HCT116 (cell line): ENCODE data around the gene RAB34. TPM values are rescaled to one million over a fixed set of nuclear protein-coding genes. Genes with fewer than 3 reads are reported as not detected.

Experiments used
- ATAC-seq: fragments of 200-7000 bp; cut with Tn5 transposase; 2 replicates; pipeline ENCODE4 v1.9.1; 2020; ENCODE audit warnings: mild to moderate bottlenecking, moderate library complexity
- BruUV-seq: library from RNA; stranded (reverse); fragments of 400-500 nt; replicated peaks from 2 replicates; lab custom pipeline; 2021; lab: Mats Ljungman, UMichigan
- CTCF ChIA-PET: fragments of 300-600 bp; sonication (Branson Sonifier 250); formaldehyde crosslinking; loops from one replicate; lab custom pipeline; 2021; ENCODE audit warnings: antibody characterized with exemption; lab: Charles Lee
- POLR2A ChIA-PET: fragments of 300-600, 350-600 bp; sonication (Branson Sonifier 250); formaldehyde crosslinking; loops from one replicate; lab custom pipeline; 2021; ENCODE audit warnings: antibody characterized with exemption; lab: Charles Lee
- RAD21 ChIA-PET, 2 experiments: fragments of 300-600 bp; sonication (Branson Sonifier 250); formaldehyde crosslinking; loops; one replicate each; lab custom pipeline; 2023; ENCODE audit warnings: low total read pairs in 2 of 2; ENCODE audit not compliant: uncharacterized antibody in 2 of 2, unreplicated experiment in 2 of 2, low non-redundant PET in 1 of 2; lab: Charles Lee
- DNase-seq: peaks from one replicate; pipeline ENCODE4 v3.0.0-alpha.2; 2010; ENCODE audit warnings: low read depth, low spot score
- H2AFZ ChIP-seq: fragments of 200-600 bp; shearing (Covaris generic), sonication (generic); 2 replicates; pipeline ENCODE4 v1.6.1; 2017; ENCODE audit warnings: low read depth, mixed run types, mixed read lengths, antibody characterized with exemption, low read length; ENCODE audit not compliant: poor library complexity, severe bottlenecking
- H3K27ac ChIP-seq: 2 replicates; pipeline ENCODE4 v1.5.1; 2012; ENCODE audit warnings: low read depth, low read length
- H3K27me3 ChIP-seq: fragments of 200-600 bp; sonication (generic); 2 replicates; pipeline ENCODE4 v1.6.1; 2016; ENCODE audit warnings: mixed run types, low read length, mixed read lengths; ENCODE audit not compliant: insufficient read depth
- H3K36me3 ChIP-seq, 2 experiments: fragments of 200-500 bp in 1 of 2; fragments of 200-600 bp in 1 of 2; sonication (Bioruptor generic) in 1 of 2; sonication (generic) in 1 of 2; 2 replicates each; pipeline versions ENCODE4 v1.5.1 to v1.6.1; 2014 to 2016; ENCODE audit warnings: low read length in 2 of 2, inconsistent platforms in 1 of 2, mixed read lengths in 1 of 2, mixed run types in 1 of 2; ENCODE audit not compliant: insufficient read depth in 2 of 2, control insufficient read depth in 1 of 2
- H3K4me1 ChIP-seq, 2 experiments: fragments of 200-600 bp in 1 of 2; sonication (generic) in 1 of 2; 2 replicates each; pipeline versions ENCODE4 v1.5.1 to v1.6.1; 2012 to 2017; ENCODE audit warnings: low read length in 2 of 2, inconsistent platforms in 1 of 2, mild to moderate bottlenecking in 1 of 2, mixed read lengths in 1 of 2, mixed run types in 1 of 2, moderate library complexity in 1 of 2; ENCODE audit not compliant: insufficient read depth in 2 of 2, control insufficient read depth in 1 of 2
- H3K4me2 ChIP-seq: fragments of 200-600 bp; sonication (generic); 2 replicates; pipeline ENCODE4 v1.6.1; 2017; ENCODE audit warnings: mixed run types, low read length, mixed read lengths
- H3K4me3 ChIP-seq, 2 experiments: fragments of 200-600 bp in 1 of 2; sonication (generic) in 1 of 2; replicated peaks in 1 of 2; 2 replicates each; pipeline ENCODE4 v1.5.1; 2011 to 2016; ENCODE audit warnings: low read length in 2 of 2, control low read depth in 1 of 2, low read depth in 1 of 2, mild to moderate bottlenecking in 1 of 2, mixed read lengths in 1 of 2, mixed run types in 1 of 2
- H3K79me2 ChIP-seq: fragments of 200-600 bp; sonication (generic); 2 replicates; pipeline ENCODE4 v1.6.1; 2017; ENCODE audit warnings: mild to moderate bottlenecking, mixed run types, low read length, moderate library complexity, mixed read lengths; ENCODE audit not compliant: insufficient read depth
- H3K9ac ChIP-seq: fragments of 200-600 bp; sonication (generic); 2 replicates; pipeline ENCODE4 v1.6.1; 2016; ENCODE audit warnings: low read length, mixed read lengths
- H3K9me2 ChIP-seq: fragments of 200-600 bp; sonication (generic), shearing (Covaris generic); 2 replicates; pipeline ENCODE4 v1.6.1; 2017; ENCODE audit warnings: mixed run types, mild to moderate bottlenecking, moderate library complexity; ENCODE audit not compliant: insufficient read depth
- H3K9me3 ChIP-seq, 2 experiments: fragments of 200-500 bp in 1 of 2; fragments of 200-600 bp in 1 of 2; sonication (Bioruptor generic) in 1 of 2; sonication (generic) in 1 of 2; 2 replicates each; pipeline ENCODE4 v1.6.1; 2014 to 2017; ENCODE audit warnings: low read length in 2 of 2, mixed read lengths in 2 of 2, inconsistent platforms in 1 of 2, low read depth in 1 of 2, mild to moderate bottlenecking in 1 of 2, mixed run types in 1 of 2, moderate library complexity in 1 of 2; ENCODE audit not compliant: control insufficient read depth in 1 of 2, insufficient read depth in 1 of 2
- H4K20me1 ChIP-seq: fragments of 200-600 bp; sonication (generic), shearing (Covaris generic); 2 replicates; pipeline ENCODE4 v1.6.1; 2017; ENCODE audit warnings: mixed run types, mild to moderate bottlenecking, moderate library complexity; ENCODE audit not compliant: insufficient read depth
- EGR1 ChIP-seq: IDR thresholded peaks from 2 replicates; pipeline ENCODE4 v1.6.1; 2012; ENCODE audit warnings: low read depth
- ELF1 ChIP-seq: IDR thresholded peaks from 2 replicates; pipeline ENCODE4 v1.6.1; 2012; ENCODE audit warnings: low read depth, borderline replicate concordance
- EZH2 ChIP-seq: fragments of 200-600 bp; sonication (generic); IDR thresholded peaks from 2 replicates; pipeline ENCODE4 v1.6.1; 2017; ENCODE audit warnings: antibody characterized with exemption, mixed run types
- FOSL1 ChIP-seq: IDR thresholded peaks from 2 replicates; pipeline ENCODE4 v1.6.1; 2012; ENCODE audit warnings: low read depth
- JUND ChIP-seq: IDR thresholded peaks from 2 replicates; pipeline ENCODE4 v1.6.1; 2012
- POLR2A ChIP-seq: IDR thresholded peaks from 2 replicates; pipeline ENCODE4 v1.7.0; 2011; ENCODE audit warnings: borderline replicate concordance; ENCODE audit not compliant: insufficient read depth, insufficient read length; ENCODE audit errors: extremely low read depth
- RAD21 ChIP-seq: IDR thresholded peaks from 2 replicates; pipeline ENCODE4 v1.6.1; 2012; ENCODE audit warnings: low read depth, mild to moderate bottlenecking
- REST ChIP-seq: IDR thresholded peaks from 2 replicates; pipeline ENCODE4 v1.6.1; 2012; ENCODE audit warnings: low read depth
- SIN3A ChIP-seq: IDR thresholded peaks from 2 replicates; pipeline ENCODE4 v1.6.1; 2012; ENCODE audit warnings: low read depth
- SP1 ChIP-seq: IDR thresholded peaks from 2 replicates; pipeline ENCODE4 v1.6.1; 2012; ENCODE audit warnings: low read depth
- SRF ChIP-seq: IDR thresholded peaks from 2 replicates; pipeline ENCODE4 v1.6.1; 2012; ENCODE audit warnings: low read depth
- TCF7L2 ChIP-seq: IDR thresholded peaks from 2 replicates; pipeline ENCODE4 v1.7.0; 2011; ENCODE audit warnings: borderline replicate concordance, inconsistent platforms; ENCODE audit not compliant: insufficient read depth, insufficient read length; ENCODE audit errors: extremely low read depth
- ZBTB33 ChIP-seq: IDR thresholded peaks from 2 replicates; pipeline ENCODE4 v1.6.1; 2011; ENCODE audit warnings: mild to moderate bottlenecking, low read length, moderate library complexity; ENCODE audit not compliant: insufficient replicate concordance; ENCODE audit errors: extremely low read depth
- ZFX ChIP-seq: fragments of 450-650 bp; IDR thresholded peaks from 2 replicates; pipeline ENCODE4 v1.6.1; 2017
- ZNF274 ChIP-seq: fragments of 200-500 bp; sonication (Bioruptor generic); IDR thresholded peaks from 2 replicates; pipeline ENCODE4 v1.6.1; 2014; ENCODE audit warnings: mild to moderate bottlenecking, low read depth, low read length, inconsistent platforms
- intact Hi-C: fragments of 100-400 bp; cut with micrococcal nuclease; formaldehyde crosslinking; loops from 2 replicates; pipeline ENCODE4 v1.10.0; 2022
- total RNA-seq: library from RNA; stranded (reverse); gene quantifications from one replicate; pipeline ENCODE4 v1.2.1, GENCODE V29; 2021; ENCODE audit not compliant: unreplicated experiment

Gene RAB34
- total RNA-seq, 1 experiment from 2014 or later, result 0.59 TPM

DNA sequence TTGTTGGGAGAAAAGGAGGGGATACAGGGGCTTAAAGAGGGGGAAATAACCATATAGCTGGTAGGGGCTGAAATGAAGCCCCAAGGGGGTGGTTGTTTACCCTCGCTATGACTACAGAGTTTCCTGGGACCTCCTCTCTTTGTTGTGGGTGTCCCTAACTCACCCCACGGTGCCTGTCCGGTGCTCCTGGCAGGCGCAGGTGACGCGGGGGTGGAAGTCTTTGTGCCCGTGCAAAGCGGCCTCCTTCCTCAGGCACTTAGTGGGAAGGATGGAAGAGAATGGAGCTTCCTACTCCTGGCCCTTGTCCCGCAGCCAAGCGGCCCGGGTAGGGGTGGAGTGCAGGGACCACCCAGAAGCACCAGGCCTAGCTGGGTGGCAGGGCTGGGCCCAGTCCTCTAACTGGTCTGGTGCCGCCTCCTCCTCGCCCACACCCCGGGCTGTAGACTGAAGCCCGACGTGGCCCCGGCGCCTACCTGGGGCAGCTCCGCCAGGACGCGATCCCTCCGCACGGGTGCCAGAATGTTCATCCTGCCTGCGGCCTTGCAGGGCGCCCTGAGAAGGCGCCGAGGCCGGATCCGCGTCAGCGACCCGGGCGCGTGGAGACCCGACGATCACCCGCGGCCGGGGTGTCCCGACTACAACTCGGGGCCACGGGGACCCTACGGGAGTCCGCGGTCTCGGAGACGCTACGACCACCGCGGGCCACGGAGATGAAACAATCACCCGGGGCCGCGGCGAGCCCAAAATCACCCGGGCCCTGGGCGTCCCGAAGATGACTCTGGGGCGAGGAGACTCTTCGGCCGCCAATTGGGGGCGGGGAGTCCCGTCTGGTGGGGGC is 709 bp downstream of the RAB34 start:
- ChIA-PET RAD21 (no interaction called here), POLR2A (no interaction called here), CTCF (no interaction called here)
- Histone ChIP-seq H3K9ac (no peak overlapping the region), H3K9me3 (no peaks in the 10 kb centered on the region), H3K4me3 (no peak overlapping the region), H3K27me3 (no peaks in the 10 kb centered on the region), H3K4me1 (peaks cover 14 to 24% of the 10 kb centered on the region in 2 experiments; a peak in 3 of 4 replicates), H3K27ac (no peak overlapping the region; the same call in 1 of the 2 replicates), H2AFZ (no peak overlapping the region), H3K4me2 (no peak overlapping the region), H3K36me3 (peaks cover 8 to 18% of the 10 kb centered on the region in 2 experiments; a peak in 3 of 4 replicates)
- ATAC-seq, result no peak
- intact Hi-C loops, result no loop called here
- TF ChIP-seq SP1, result no peak
- peak; percentile 89; the same call in 1 of the 2 replicates for TF ChIP-seq ZFX
- TF ChIP-seq, all 23 proteins: peak for 1
- Histone ChIP-seq H3K9me2 (no peaks in the 10 kb centered on the region), H3K79me2 (peaks cover 22% of the 10 kb centered on the region), H4K20me1 (no peaks in the 10 kb centered on the region)
- DNase-seq, result no peak
- BruUV-seq, result no TSS peak

DNA sequence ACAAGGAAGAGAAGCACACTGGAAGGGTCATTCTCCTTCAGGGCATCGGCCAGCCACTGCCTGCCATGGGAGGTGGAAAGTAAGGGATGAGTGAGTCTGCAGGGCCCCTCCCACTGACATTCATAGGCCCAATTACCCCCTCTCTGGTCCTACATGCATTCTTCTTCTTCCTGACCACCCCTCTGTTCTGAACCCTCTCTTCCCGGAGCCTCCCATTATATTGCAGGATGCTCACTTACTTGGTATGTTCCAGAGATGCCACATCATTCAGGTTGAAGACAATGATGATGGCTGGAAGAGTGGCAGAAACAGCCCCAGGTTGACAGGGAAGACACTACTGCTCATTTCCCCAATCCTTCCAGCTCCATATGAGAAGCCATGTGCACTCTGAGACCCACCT is 2.5 kb downstream of the RAB34 start:
- Histone ChIP-seq H3K36me3 (peaks cover 0 to 1% of the 10 kb centered on the region in 2 experiments; a peak in 1 of 4 replicates), H3K27me3 (no peaks in the 10 kb centered on the region), H3K79me2 (peaks cover 4% of the 10 kb centered on the region), H4K20me1 (no peaks in the 10 kb centered on the region), H3K4me3 (no peak overlapping the region), H3K9me2 (no peaks in the 10 kb centered on the region), H3K4me2 (no peak overlapping the region), H3K4me1 (peaks cover 17 to 32% of the 10 kb centered on the region in 2 experiments), H3K27ac (no peak overlapping the region), H3K9me3 (no peaks in the 10 kb centered on the region), H3K9ac (no peak overlapping the region), H2AFZ (no peak overlapping the region)
- BruUV-seq, result no TSS peak
- RAD21 ChIA-PET, result no interaction called here
- intact Hi-C loops, result no loop called here
- DNase-seq (no peak), ATAC-seq (no peak)
- CTCF ChIA-PET, result no interaction called here
- POLR2A ChIA-PET, result no interaction called here
- no peak for TF ChIP-seq FOSL1
- no peak for TF ChIP-seq REST
- no peak for TF ChIP-seq POLR2A
- no peak for TF ChIP-seq ELF1
- no peak for TF ChIP-seq EZH2
- TF ChIP-seq SP1, result no peak
- no peak for TF ChIP-seq EGR1
- no peak for TF ChIP-seq TCF7L2
- TF ChIP-seq JUND, result no peak
- TF ChIP-seq SRF, result no peak
- TF ChIP-seq ZNF274, result no peak
- no peak for TF ChIP-seq RAD21
- no peak for TF ChIP-seq SIN3A
- no peak for TF ChIP-seq ZBTB33
- TF ChIP-seq, all 23 proteins: peak for 0
